IPS DF 19.7 (cell line): Measurements from ENCODE around the gene DTL.
A peak's percentile ranks its signal among the peaks of the same experiment; 100 is the strongest.
"Not testable (repeated sequence)": the region's sequence is repeated elsewhere in the genome, so short reads cannot be mapped to it uniquely, and the experiment has no call there.

Experiments
- DNase-seq: peaks from one replicate; pipeline ENCODE4 v3.0.0-alpha.2; 2013; ENCODE audit warnings: low read depth, low spot score

Gene DTL

GRCh38 chr1:212035123-212035834 is at the start of gene DTL, which contains the start of gene INTS7:
Gene DTL, plus strand, starts transcription at chr1:212035748. Its CDS starts 143 bp downstream, at chr1:212035891.
Gene INTS7, minus strand, starts transcription at chr1:212035557. Its CDS starts 120 bp downstream, at chr1:212035437.
- peak; percentile 94 for DNase-seq

- DNase-seq, result no peak
These were observed 48.8 kb upstream of the DTL start for GRCh38 chr1:211986628-211987254.

GRCh38 chr1:211991695-211992094 is 43.9 kb upstream of the DTL start:
- no peak for DNase-seq

GRCh38 chr1:211997426-211997825 is 38.1 kb upstream of the DTL start:
- not testable (repeated sequence) for DNase-seq

- DNase-seq, result no peak
These were observed 33.0 kb upstream of the DTL start for GRCh38 chr1:212002536-212002935.

GRCh38 chr1:212004895-212005608 is 30.5 kb upstream of the DTL start:
- DNase-seq, result no peak

GRCh38 chr1:212007178-212007577 is 28.4 kb upstream of the DTL start:
- DNase-seq, result no peak

- no peak for DNase-seq
These were observed 27.7 kb upstream of the DTL start for GRCh38 chr1:212007886-212008285.

GRCh38 chr1:212009561-212009960 is 26.0 kb upstream of the DTL start:
- DNase-seq, result no peak

GRCh38 chr1:212010004-212010403 is 25.5 kb upstream of the DTL start:
- DNase-seq, result no peak

GRCh38 chr1:212012034-212012740 is 23.4 kb upstream of the DTL start:
- DNase-seq, result peak; percentile 33

- no peak for DNase-seq
These were observed 21.9 kb upstream of the DTL start for GRCh38 chr1:212013672-212014071.

GRCh38 chr1:212020975-212021374 is 14.6 kb upstream of the DTL start:
- DNase-seq, result no peak

- no peak for DNase-seq
These were observed 14.0 kb upstream of the DTL start for GRCh38 chr1:212021563-212021962.

- not testable (repeated sequence) for DNase-seq
These were observed 12.6 kb upstream of the DTL start for GRCh38 chr1:212022908-212023307.

GRCh38 chr1:212024469-212025149 is 10.9 kb upstream of the DTL start:
- DNase-seq, result no peak

- DNase-seq, result not testable (repeated sequence)
These were observed 7.8 kb upstream of the DTL start for GRCh38 chr1:212027727-212028126.

- DNase-seq, result no peak
These were observed 4.5 kb upstream of the DTL start for GRCh38 chr1:212030936-212031528.

- DNase-seq, result no peak
These were observed 929 bp upstream of the DTL start for GRCh38 chr1:212034516-212035122.

- no peak for DNase-seq
These were observed 472 bp downstream of the DTL start for GRCh38 chr1:212035835-212036605.
